ENCODE results near the gene DPF1.
"Not testable (repeated sequence)": the region's sequence is repeated elsewhere in the genome, so short reads cannot be mapped to it uniquely, and the experiment has no call there.

Gene DPF1

DNA sequence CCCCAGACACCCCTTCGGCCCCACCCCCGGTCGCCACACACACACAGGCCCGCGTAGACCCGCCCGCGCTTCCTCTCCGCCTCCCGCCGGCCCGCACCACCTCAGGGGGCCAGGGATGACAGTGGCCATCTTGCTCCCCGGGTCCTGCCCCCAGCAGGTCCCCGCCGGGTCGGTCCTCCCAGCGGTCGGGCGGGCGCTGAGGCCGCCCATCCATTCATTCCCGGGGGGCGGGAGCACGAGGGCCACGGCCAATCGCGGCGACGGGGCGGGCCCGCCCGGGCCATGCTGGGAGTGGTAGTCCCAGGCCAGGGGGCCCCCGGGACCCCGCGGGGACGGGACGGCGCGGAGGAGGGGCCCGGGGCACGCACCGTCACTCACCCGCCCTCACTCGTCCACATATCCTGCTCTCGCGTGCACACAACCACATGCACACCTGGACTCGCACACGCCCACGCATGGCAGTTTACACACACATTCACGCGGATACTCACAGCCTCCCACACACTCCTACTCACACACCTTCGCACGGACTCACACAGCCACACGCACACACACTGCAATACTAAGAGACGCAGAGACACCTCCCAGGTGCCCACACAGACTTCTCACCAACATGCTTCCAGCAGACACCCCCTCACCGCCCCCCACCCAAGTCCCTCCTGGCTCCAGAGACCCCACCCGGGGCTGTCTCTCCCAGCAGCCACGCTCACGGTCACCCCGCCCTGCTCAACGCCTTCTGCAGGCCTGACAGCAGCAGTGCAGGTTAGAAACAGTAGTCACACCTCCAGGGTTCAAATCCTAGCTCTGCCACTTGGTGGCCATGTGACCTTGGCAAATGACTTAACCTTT is at the start of gene DPF1:
Gene DPF1, minus strand, starts transcription at position 209 of the 849 bp plus-strand sequence. Its CDS starts 80 bp downstream, at position 129.
- DNase-seq: peak; percentile 81

- DNase-seq: no peak
These were observed 49.5 kb upstream of the DPF1 start for GRCh38 chr19:38273499-38273898.

- no peak for DNase-seq
These were observed 46.7 kb upstream of the DPF1 start for GRCh38 chr19:38270587-38271167.

DNA sequence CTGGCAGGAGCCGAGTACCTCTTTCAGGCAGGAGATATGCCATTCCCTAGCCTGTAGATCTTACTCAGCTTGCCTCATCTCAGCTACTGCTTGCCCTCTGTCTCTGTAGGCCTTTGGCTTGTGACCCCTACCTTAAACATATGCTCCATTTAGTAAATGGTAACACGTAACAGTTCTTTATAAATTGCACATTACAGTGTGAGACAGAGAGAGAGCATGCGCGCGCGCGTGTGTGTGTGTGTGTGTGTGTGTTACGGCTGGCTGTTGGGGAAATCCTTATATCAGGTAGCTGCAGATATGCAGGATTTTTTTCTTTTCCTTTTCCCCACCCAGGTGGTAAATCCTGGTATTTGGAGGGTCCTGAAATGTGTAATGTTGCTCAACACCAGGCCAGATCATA is 44.5 kb upstream of the DPF1 start:
- no peak for DNase-seq

- DNase-seq: no peak
These were observed 43.9 kb upstream of the DPF1 start for GRCh38 chr19:38267761-38268483.

- DNase-seq: no peak
These were observed 43.1 kb upstream of the DPF1 start for GRCh38 chr19:38266981-38267597.

DNA sequence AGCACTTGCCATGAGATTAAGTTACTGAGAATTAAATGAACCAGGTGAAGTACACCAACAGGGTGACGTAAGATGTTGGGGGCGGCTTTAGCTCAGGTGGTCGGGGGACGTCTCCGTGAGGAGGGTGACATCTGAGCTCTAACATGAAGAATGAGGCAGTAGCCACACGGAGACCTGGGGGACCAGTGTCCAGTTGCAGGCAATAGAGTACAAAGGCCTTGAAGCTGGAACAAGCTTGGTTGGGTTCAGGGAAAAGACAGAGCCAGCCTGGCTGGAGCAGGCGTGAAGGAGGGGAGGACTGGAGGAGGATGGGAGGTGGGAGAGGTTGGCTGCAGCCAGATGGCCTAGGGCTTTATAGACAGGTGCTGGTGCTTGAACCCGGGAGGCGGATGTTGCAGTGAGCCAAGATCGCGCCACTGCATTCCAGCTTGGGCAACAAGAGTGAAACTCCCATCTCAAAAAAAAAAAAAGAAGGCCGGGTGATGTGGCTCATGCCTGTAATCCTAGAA is 42.0 kb upstream of the DPF1 start:
- no peak for DNase-seq

- peak; percentile 40 for DNase-seq
These were observed 41.3 kb upstream of the DPF1 start for GRCh38 chr19:38265213-38265861.

- DNase-seq: peak; percentile 64
These were observed 40.6 kb upstream of the DPF1 start, which contains the start of gene SPINT2 for GRCh38 chr19:38264486-38265212. Gene SPINT2 (plus strand): TSS chr19:38264573. CDS start chr19:38264893, 320 bp downstream.

DNA sequence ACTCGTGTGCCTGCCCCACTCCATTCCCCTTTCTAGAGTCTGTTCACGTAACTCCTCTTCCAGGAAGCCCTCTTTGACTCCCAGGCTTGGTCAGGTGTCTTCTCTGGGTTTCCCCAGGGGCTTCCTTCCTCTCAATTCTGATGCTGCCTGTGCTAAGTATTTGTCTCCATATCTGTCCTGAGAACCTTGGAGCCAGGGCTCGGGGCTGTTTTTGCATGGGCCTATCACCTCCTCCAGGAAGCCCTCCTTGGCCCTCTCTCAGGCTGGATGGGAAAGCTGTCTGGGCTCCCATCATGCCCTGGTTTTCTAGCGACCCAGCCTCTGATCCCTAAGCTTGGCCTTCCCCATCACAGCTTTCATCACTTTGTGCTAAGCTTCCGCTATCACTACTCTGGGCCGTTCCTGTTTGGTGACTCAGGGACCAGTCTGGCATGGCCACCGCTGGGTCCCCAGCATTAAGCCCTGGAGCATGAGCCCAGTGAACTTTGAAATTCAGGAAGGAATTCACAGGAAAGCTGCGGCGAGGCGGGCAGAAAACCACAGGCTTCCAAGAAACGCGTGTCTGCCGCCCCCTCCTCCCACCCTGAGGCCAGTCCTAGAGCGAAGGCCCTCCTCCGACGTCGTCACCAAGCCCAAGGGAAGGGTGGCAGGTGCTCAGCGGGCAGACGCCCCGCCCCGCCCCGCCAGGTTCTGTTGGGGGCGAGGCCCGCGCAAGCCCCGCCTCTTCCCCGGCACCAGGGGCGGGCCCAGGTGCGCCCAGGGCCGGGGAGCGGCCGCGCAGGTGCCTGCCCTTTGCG is 39.9 kb upstream of the DPF1 start:
- DNase-seq: peak; percentile 87

DNA sequence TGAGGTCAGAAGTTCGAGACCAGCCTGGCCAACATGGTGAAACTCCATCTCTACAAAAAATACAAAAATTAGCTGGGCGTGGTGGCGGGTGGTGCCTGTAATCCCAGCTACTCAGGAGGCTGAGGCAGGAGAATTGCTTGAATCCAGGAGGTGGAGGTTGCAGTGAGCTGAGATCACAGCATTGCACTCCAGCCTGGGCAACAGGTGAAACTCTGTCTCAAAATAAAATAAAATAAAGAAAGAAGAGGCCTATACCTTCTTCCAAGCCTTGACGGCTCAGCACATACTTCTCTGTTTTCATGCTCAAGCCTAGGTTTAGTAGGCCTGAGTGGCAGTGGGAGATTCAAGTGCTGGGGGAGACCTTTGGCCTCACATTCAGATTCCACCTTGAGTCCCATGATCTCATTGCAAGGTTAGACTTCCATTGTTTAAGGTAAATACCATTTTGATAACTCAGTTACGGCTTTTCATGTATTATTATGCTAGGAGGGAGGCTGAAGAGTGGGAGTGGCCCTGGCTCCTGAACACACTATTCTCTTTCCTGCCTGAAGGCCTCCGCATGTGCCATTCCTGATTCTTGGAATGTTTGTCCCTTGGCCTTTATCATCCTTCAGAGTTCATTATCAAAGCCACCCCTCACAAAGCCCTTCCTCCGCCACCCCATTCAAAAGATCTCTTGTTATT is 38.7 kb upstream of the DPF1 start:
- DNase-seq: no peak

DNA sequence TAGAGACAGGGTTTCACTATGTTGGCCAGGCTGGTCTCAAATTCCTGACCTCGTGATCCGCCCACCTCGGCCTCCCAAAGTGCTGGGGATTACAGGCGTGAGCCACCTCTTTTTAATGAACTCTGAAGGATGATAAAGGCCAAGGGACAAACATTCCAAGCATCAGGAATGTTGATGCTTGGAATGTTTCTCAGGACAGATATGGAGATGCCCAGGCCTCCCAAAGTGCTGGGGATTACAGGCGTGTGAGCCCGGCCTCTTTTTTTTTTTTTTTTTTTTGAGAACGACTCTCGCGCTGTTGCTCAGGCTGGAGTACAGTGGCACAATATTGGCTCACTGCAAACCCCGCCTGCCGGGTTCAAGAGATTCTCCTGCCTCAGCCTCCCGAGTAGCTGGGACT is 37.9 kb upstream of the DPF1 start:
- DNase-seq: not testable (repeated sequence)

GRCh38 chr19:38255383-38256014 is 31.5 kb upstream of the DPF1 start:
- no peak for DNase-seq

- DNase-seq: no peak
These were observed 29.8 kb upstream of the DPF1 start for GRCh38 chr19:38253788-38254187.

DNA sequence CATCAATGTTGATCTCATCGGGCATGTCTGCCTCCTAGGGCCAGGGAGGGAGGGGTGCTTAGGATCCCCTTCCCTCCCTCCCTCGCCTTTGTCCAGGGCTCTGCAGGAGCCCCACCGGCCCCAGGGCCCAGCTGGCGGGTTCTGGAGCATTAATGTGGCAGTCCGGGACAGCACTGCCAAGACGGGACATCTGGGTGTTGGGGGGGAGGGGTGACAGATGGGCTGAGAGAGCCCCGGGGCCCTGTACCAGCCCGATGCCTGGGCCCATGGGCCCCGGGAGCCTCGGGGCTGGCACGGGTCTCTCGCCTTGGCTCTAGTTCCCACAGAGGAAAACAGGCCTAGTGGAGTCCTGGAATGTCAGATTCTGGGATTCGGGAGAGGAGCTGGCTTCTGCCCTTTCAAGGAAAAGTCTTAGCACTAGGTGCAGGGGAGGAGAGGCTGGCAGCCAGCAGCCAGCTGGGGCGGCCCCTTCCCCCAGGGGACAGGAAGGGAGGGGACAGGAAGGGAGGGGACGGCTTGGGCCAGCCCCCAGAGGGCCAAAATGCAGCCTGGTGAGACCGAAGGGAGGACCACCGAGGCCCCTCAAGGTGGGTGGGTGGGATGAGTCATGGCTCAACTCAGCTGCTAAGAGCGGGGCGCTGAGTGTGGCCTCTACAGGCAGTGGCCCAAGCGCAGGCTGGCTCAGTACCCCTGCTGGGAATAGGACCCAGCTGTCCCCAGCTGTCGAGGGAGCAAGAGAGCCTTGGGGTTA is 29.1 kb upstream of the DPF1 start:
- no peak for DNase-seq

- DNase-seq: no peak
These were observed 28.4 kb upstream of the DPF1 start for GRCh38 chr19:38252385-38252784.

DNA sequence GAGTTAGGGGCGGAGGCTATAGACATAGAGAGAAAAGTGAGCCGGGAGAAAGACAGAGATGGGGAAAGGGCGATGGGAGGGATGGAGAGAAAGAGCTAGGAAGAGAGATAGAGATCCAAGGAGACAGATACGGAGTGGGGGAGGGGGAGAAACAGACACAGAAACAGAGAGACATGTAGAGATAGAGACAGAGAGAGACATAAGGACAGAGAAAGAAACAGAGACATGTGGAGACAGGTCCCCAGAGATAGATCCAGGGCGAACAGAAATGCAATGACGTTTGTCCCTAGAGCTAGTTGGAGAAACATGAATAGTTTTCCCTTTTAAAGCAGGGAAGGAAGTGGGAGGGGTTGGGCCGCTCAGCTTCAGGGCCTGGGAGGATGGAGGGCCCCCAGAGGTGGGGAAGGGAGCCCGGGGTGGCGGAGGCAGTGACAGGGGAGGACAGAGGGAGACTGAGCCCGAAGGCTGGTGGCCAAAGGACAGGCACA is 27.6 kb upstream of the DPF1 start:
- no peak for DNase-seq

DNA sequence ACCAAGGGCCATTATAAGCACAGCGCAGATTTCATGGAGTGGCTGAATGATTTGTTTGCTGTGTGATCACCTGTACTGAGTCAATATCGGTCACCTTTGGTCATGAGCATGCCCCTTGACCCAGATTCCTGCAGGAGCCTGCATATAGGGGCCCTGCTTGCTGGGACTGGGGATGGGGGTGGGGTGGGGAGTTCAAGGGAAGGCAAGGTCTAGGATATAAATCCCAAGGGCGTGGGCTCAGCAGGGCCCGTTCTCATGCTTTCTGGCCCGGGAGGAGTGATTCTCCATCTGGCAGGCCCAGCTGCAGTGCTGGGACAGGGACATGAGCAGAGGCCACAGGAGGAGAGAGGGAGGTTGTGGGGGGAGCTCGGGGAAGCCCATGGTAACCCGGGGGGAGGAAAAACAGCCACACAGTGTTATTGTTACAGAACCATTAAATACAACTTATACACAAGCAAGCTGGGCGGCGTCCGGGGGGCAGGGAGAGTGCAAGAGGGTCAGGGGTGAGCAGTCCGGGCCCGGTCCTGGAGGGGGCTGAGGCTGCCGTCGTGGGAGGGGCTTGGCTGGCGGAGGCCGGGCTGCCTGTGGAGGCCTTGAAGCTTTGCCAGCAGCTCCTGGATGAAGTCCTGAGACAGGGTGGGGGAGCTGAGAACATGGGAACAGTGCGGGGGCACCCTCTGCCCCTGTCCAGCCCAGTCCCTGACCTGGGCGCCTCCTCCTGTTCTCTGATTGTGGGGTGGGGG is 27.0 kb upstream of the DPF1 start:
- DNase-seq: no peak
